OCI-LY3 (cell line): Measurements from ENCODE around the gene FHL2.

Experiments
- H2AFZ ChIP-seq: fragments of 200-600, 300-600 bp; shearing (Covaris generic); 2 replicates; pipeline ENCODE4 v1.6.0; 2014; ENCODE audit warnings: antibody characterized with exemption, low read depth, low read length
- H3K27ac ChIP-seq: fragments of 200-600, 300-600 bp; sonication (generic); 2 replicates; pipeline ENCODE4 v1.5.1; 2014; ENCODE audit warnings: mild to moderate bottlenecking, low read length, moderate library complexity, mixed read lengths
- H3K27me3 ChIP-seq: fragments of 200-600, 300-600 bp; sonication (generic); 2 replicates; pipeline ENCODE4 v1.6.1; 2014; ENCODE audit warnings: low read depth, low read length, mixed read lengths
- H3K36me3 ChIP-seq: fragments of 200-600, 300-600 bp; sonication (generic); replicated peaks from 2 replicates; pipeline ENCODE3; 2014; ENCODE audit warnings: low read depth, low read length, mixed read lengths
- H3K4me1 ChIP-seq: fragments of 300-600, 200-600 bp; sonication (generic); 2 replicates; pipeline ENCODE4 v1.6.1; 2014; ENCODE audit warnings: low read length, mixed read lengths
- H3K4me2 ChIP-seq: fragments of 200-600, 300-600 bp; sonication (generic); 2 replicates; pipeline ENCODE4 v1.6.1; 2014; ENCODE audit warnings: low read length, mixed read lengths
- H3K4me3 ChIP-seq: fragments of 300-600, 200-600 bp; sonication (generic); 2 replicates; pipeline ENCODE4 v1.5.1; 2014; ENCODE audit warnings: antibody characterized with exemption, mild to moderate bottlenecking, low read length, moderate library complexity
- H3K79me2 ChIP-seq: fragments of 300-600, 200-600 bp; shearing (Covaris generic); 2 replicates; pipeline ENCODE4 v1.6.1; 2014; ENCODE audit warnings: mild to moderate bottlenecking, low read length, mixed read lengths
- H3K9ac ChIP-seq: fragments of 300-600, 200-600 bp; shearing (Covaris generic); 2 replicates; pipeline ENCODE4 v1.6.0; 2014; ENCODE audit warnings: mild to moderate bottlenecking, low read length, moderate library complexity
- H3K9me3 ChIP-seq: fragments of 200-600, 300-600 bp; shearing (Covaris generic); 2 replicates; pipeline ENCODE4 v1.6.1; 2014; ENCODE audit warnings: low read length, mixed read lengths; ENCODE audit not compliant: insufficient read depth
- H4K20me1 ChIP-seq: fragments of 200-600, 300-600 bp; sonication (generic); 2 replicates; pipeline ENCODE4 v1.6.1; 2016; ENCODE audit warnings: low read length, mixed read lengths; ENCODE audit not compliant: insufficient read depth
- CTCF ChIP-seq: fragments of 200-600, 300-600 bp; sonication (generic); IDR thresholded peaks from 2 replicates; pipeline ENCODE4 v1.5.1; 2014; ENCODE audit warnings: antibody characterized with exemption, low read length, low read depth
- EZH2phosphoT487 ChIP-seq: fragments of 200-600 bp; shearing (Covaris generic); IDR thresholded peaks from 2 replicates; pipeline ENCODE4 v1.6.1; 2018; ENCODE audit warnings: antibody characterized with exemption, mixed run types, low read depth

Gene FHL2

DNA sequence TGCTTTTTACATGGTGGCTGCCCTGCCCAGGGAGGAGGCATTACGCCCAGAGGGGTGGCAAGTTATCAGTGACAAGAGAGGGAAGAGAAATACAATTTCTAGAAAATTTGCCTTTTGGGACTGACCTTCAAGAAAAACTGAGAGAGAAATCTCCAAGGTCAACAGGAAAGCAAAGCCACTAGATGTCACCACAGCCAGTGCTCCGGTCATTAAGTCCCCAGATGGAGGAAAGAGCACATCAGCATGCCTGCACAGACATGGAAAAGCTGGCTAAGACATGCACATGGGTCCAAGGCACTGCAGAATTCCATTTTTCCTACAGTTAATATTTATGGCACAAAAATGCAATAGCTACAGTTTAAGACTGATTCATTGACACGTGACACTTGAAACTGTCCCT is 21.0 kb downstream of the FHL2 start:
- H2AFZ ChIP-seq: no peak overlapping the region
- H3K27me3 ChIP-seq: peaks cover 5% of the 10 kb centered on the region; the same call in 1 of the 2 replicates
- H3K4me1 ChIP-seq: peaks cover 8% of the 10 kb centered on the region
- no peaks in the 10 kb centered on the region for H3K79me2 ChIP-seq
- H3K27ac ChIP-seq: no peak overlapping the region
- H3K4me2 ChIP-seq: no peak overlapping the region
- no peaks in the 10 kb centered on the region for H3K9me3 ChIP-seq
- TF ChIP-seq EZH2phosphoT487 (no peak), CTCF (peak; percentile 26)
- H3K9ac ChIP-seq: no peak overlapping the region
- no peaks in the 10 kb centered on the region for H4K20me1 ChIP-seq
- H3K4me3 ChIP-seq: no peak overlapping the region
- no peaks in the 10 kb centered on the region for H3K36me3 ChIP-seq

- Histone ChIP-seq H3K27me3 (peaks cover 5% of the 10 kb centered on the region; the same call in 1 of the 2 replicates), H3K4me3 (no peak overlapping the region), H3K4me2 (no peak overlapping the region), H3K4me1 (peaks cover 8% of the 10 kb centered on the region), H4K20me1 (no peaks in the 10 kb centered on the region), H3K9me3 (no peaks in the 10 kb centered on the region), H3K27ac (no peak overlapping the region), H3K9ac (no peak overlapping the region), H2AFZ (no peak overlapping the region), H3K36me3 (no peaks in the 10 kb centered on the region), H3K79me2 (no peaks in the 10 kb centered on the region)
- TF ChIP-seq CTCF: no peak
- no peak for TF ChIP-seq EZH2phosphoT487
Observed at GRCh38 chr2:105376789-105377240, 22.0 kb downstream of the FHL2 start.

DNA sequence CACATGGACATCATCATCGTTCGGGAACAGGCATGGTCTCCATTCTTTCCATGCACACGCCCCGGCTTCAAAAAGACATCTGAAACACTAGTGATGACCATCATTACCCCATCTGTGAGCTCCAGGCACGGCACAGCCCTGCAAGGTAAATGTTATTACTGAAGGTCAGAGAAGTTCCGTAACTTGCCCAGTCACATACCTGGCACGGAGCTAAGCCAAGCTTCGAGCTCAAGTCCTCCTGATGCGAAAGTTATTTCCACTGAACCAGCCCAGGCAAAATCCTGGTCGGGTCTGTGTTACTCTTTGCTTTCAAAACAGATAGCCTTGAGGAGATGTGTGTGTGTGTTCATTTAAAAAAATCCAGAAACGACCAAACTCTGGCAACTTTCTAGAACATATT is 22.8 kb downstream of the FHL2 start:
- H2AFZ ChIP-seq: no peak overlapping the region
- no peak for TF ChIP-seq EZH2phosphoT487
- TF ChIP-seq CTCF: no peak
- no peak overlapping the region for H3K4me2 ChIP-seq
- H3K4me3 ChIP-seq: no peak overlapping the region
- no peak overlapping the region for H3K27ac ChIP-seq
- H3K27me3 ChIP-seq: peaks cover 5% of the 10 kb centered on the region; the same call in 1 of the 2 replicates
- no peaks in the 10 kb centered on the region for H3K36me3 ChIP-seq
- H3K9ac ChIP-seq: no peak overlapping the region
- H3K4me1 ChIP-seq: peaks cover 8% of the 10 kb centered on the region
- H4K20me1 ChIP-seq: no peaks in the 10 kb centered on the region
- H3K9me3 ChIP-seq: no peaks in the 10 kb centered on the region
- H3K79me2 ChIP-seq: no peaks in the 10 kb centered on the region

DNA sequence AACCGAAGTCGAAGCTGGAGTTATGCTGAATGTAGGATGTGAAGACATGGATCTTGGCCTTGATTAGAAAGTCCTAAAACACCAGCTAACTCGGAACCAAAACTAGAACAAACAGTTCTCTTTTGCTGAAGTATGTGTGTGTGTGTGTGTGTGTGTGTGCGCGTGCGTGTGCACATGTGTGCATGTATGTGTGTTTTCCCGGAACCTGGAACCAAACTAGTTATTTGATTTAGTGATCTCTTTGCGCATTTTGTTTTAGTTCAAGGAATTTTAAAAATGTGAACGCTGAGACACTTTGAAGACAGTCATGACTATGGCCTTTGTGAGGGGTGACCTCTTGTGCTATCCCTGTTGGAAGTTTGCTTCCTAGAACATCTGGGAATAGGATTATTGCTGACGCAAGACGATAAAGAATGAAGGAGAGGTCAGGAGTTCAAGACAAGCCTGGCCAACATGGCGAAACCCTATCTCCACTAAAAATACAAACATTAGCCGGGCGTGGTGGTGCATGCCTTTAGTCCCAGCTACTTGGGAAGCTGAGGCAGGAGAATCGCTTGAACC is 23.8 kb downstream of the FHL2 start:
- Histone ChIP-seq H3K9me3 (no peaks in the 10 kb centered on the region), H3K4me2 (no peak overlapping the region), H3K4me3 (no peak overlapping the region), H3K4me1 (peaks cover 10% of the 10 kb centered on the region), H3K27me3 (peaks cover 5% of the 10 kb centered on the region; the same call in 1 of the 2 replicates), H3K27ac (no peak overlapping the region), H3K9ac (no peak overlapping the region), H4K20me1 (no peaks in the 10 kb centered on the region), H3K36me3 (no peaks in the 10 kb centered on the region), H2AFZ (no peak overlapping the region), H3K79me2 (no peaks in the 10 kb centered on the region)
- no peak for TF ChIP-seq CTCF
- no peak for TF ChIP-seq EZH2phosphoT487
